ENCODE data around the gene RAD51. TPM values are rescaled to one million over a fixed set of nuclear protein-coding genes. Genes with fewer than 3 reads are reported as not detected.
"Not testable (repeated sequence)": the region's sequence is repeated elsewhere in the genome, so short reads cannot be mapped to it uniquely, and the experiment has no call there.

The RAD51 gene
- total RNA-seq, 4 donors from 2014 or later, result 1.1 to 31.6 (median 1.8) TPM

- intact Hi-C loops (cut with DNase I; ENCODE audit: low total_unique reads) (no loop called here), in situ Hi-C loops (cut with MboI; ENCODE audit: low pct_ligation_motif_present in 1 of 4, low pct_unique_long_range_greater_than_20kb in 1 of 4, low sequenced_read_pairs in 3 of 4) (no loop called here)
- H3K27ac ChIP-seq, result no peak overlapping the region
- H3K4me3 ChIP-seq, result no peak overlapping the region
- TF ChIP-seq POLR2A (IDR thresholded peaks at IDR 0.05) (no peak), POLR2AphosphoS5 (IDR thresholded peaks at IDR 0.05) (no peak), CTCF (IDR thresholded peaks at IDR 0.05) (no peak), EP300 (IDR thresholded peaks at IDR 0.05; ENCODE audit: low read depth) (no peak)
- H3K36me3 ChIP-seq, result no peaks in the 10 kb centered on the region
- no peak for DNase-seq
- H3K27me3 ChIP-seq, result no peaks in the 10 kb centered on the region
- WGBS, 2 donors (ENCODE audit: low coverage in 1 of 2), result 94 to 95% methylated on average over 7 of the region's 7 CpGs
- no peaks in the 10 kb centered on the region for H3K4me1 ChIP-seq
- H3K9me3 ChIP-seq, result no peaks in the 10 kb centered on the region
Measured at GRCh38 chr15:40664909-40665308, 30.1 kb upstream of the RAD51 start.

GRCh38 chr15:40676290-40676689 is 18.7 kb upstream of the RAD51 start:
- H3K9me3 ChIP-seq; H3K27ac ChIP-seq; DNase-seq; intact Hi-C loops (cut with DNase I; ENCODE audit: low total_unique reads); H3K4me3 ChIP-seq; H3K4me1 ChIP-seq; H3K36me3 ChIP-seq; H3K27me3 ChIP-seq: not testable (repeated sequence)
- 88% methylated on average over 6 of the region's 6 CpGs; no CpG with 5 or more reads in 1 of the 2 donors for WGBS, 2 donors (ENCODE audit: low coverage in 1 of 2)
- in situ Hi-C loops (cut with MboI; ENCODE audit: low pct_ligation_motif_present in 1 of 4, low pct_unique_long_range_greater_than_20kb in 1 of 4, low sequenced_read_pairs in 3 of 4), result loop anchor here in 3 of 4 donors (10.0 to 25.0 kb wide), 2 partner anchors 99 to 211 kb away; partner anchors contain the start of gene VPS18 (in 3 of the 3)

GRCh38 chr15:40676906-40677305 is 18.1 kb upstream of the RAD51 start:
- H3K4me3 ChIP-seq; H3K9me3 ChIP-seq; H3K4me1 ChIP-seq; DNase-seq; intact Hi-C loops (cut with DNase I; ENCODE audit: low total_unique reads); H3K27ac ChIP-seq; H3K27me3 ChIP-seq; H3K36me3 ChIP-seq: not testable (repeated sequence)
- 96% methylated on average over 31 of the region's 38 CpGs; no CpG with 5 or more reads in 1 of the 2 donors for WGBS, 2 donors (ENCODE audit: low coverage in 1 of 2)
- in situ Hi-C loops (cut with MboI; ENCODE audit: low pct_ligation_motif_present in 1 of 4, low pct_unique_long_range_greater_than_20kb in 1 of 4, low sequenced_read_pairs in 3 of 4), result loop anchor here in 3 of 4 donors (10.0 to 25.0 kb wide), 2 partner anchors 98 to 210 kb away; partner anchors contain the start of gene VPS18 (in 3 of the 3)

- no peaks in the 10 kb centered on the region for H3K36me3 ChIP-seq
- no peak for DNase-seq
- no peak overlapping the region for H3K27ac ChIP-seq
- intact Hi-C loops (cut with DNase I; ENCODE audit: low total_unique reads), result no loop called here
- in situ Hi-C loops (cut with MboI; ENCODE audit: low pct_ligation_motif_present in 1 of 4, low pct_unique_long_range_greater_than_20kb in 1 of 4, low sequenced_read_pairs in 3 of 4), result loop anchor here in 3 of 4 donors (25.0 kb wide), 1 partner anchor 207 kb away; the partner anchor contains the start of gene VPS18 (in 3 of the 3)
- TF ChIP-seq CTCF (IDR thresholded peaks at IDR 0.05) (no peak), POLR2AphosphoS5 (IDR thresholded peaks at IDR 0.05) (no peak), EP300 (IDR thresholded peaks at IDR 0.05; ENCODE audit: low read depth) (no peak), POLR2A (IDR thresholded peaks at IDR 0.05) (no peak)
- no peak overlapping the region for H3K4me3 ChIP-seq
- no peaks in the 10 kb centered on the region for H3K9me3 ChIP-seq
- H3K4me1 ChIP-seq, result no peaks in the 10 kb centered on the region
- H3K27me3 ChIP-seq, result no peaks in the 10 kb centered on the region
- WGBS, 2 donors (ENCODE audit: low coverage in 1 of 2), result 92% methylated on average over 1 of the region's 1 CpG; no CpG with 5 or more reads in 1 of the 2 donors
Measured at GRCh38 chr15:40680151-40680550, 14.8 kb upstream of the RAD51 start.

- H3K27me3 ChIP-seq; H3K4me1 ChIP-seq; DNase-seq; H3K4me3 ChIP-seq; H3K9me3 ChIP-seq; H3K27ac ChIP-seq; H3K36me3 ChIP-seq; intact Hi-C loops (cut with DNase I; ENCODE audit: low total_unique reads): not testable (repeated sequence)
- in situ Hi-C loops (cut with MboI; ENCODE audit: low pct_ligation_motif_present in 1 of 4, low pct_unique_long_range_greater_than_20kb in 1 of 4, low sequenced_read_pairs in 3 of 4), result loop anchor here in 3 of 4 donors (25.0 kb wide), 1 partner anchor 206 kb away; the partner anchor contains the start of gene VPS18 (in 3 of the 3)
- WGBS, 2 donors (ENCODE audit: low coverage in 1 of 2), result 88 to 100% methylated on average over 1 of the region's 1 CpG
Measured at GRCh38 chr15:40680959-40681358, 14.0 kb upstream of the RAD51 start.

GRCh38 chr15:40684381-40684780 is 10.6 kb upstream of the RAD51 start:
- intact Hi-C loops (cut with DNase I; ENCODE audit: low total_unique reads), result no loop called here
- in situ Hi-C loops (cut with MboI; ENCODE audit: low pct_ligation_motif_present in 1 of 4, low pct_unique_long_range_greater_than_20kb in 1 of 4, low sequenced_read_pairs in 3 of 4), result loop anchor here in 3 of 4 donors (25.0 kb wide), 1 partner anchor 203 kb away; the partner anchor contains the start of gene VPS18 (in 3 of the 3)
- H3K36me3 ChIP-seq, result no peaks in the 10 kb centered on the region
- H3K4me1 ChIP-seq, result no peaks in the 10 kb centered on the region
- H3K27ac ChIP-seq, result no peak overlapping the region
- no peak for DNase-seq
- H3K27me3 ChIP-seq, result no peaks in the 10 kb centered on the region
- no peak overlapping the region for H3K4me3 ChIP-seq
- no peaks in the 10 kb centered on the region for H3K9me3 ChIP-seq
- TF ChIP-seq POLR2A (IDR thresholded peaks at IDR 0.05) (no peak), POLR2AphosphoS5 (IDR thresholded peaks at IDR 0.05) (no peak), CTCF (IDR thresholded peaks at IDR 0.05) (no peak), EP300 (IDR thresholded peaks at IDR 0.05; ENCODE audit: low read depth) (no peak)
